Kidney epithelial cell (primary cell): Measurements from ENCODE around the gene MTMR3. TPM values are rescaled to one million over a fixed set of nuclear protein-coding genes. Genes with fewer than 3 reads are reported as not detected.

Source experiments
- DNase-seq: peaks from one replicate; pipeline ENCODE4 v3.0.0-alpha.2; 2010; ENCODE audit warnings: low read depth
- H3K27me3 ChIP-seq: 2 replicates; pipeline ENCODE4 v1.6.0; 2011; ENCODE audit warnings: low read length; ENCODE audit not compliant: control insufficient read depth, insufficient read depth
- H3K36me3 ChIP-seq: 2 replicates; pipeline ENCODE4 v1.5.1; 2011; ENCODE audit warnings: low read length; ENCODE audit not compliant: control insufficient read depth, insufficient read depth
- H3K4me3 ChIP-seq: 2 replicates; pipeline ENCODE4 v1.5.1; 2011; ENCODE audit warnings: low read depth, mild to moderate bottlenecking, control low read depth, low read length
- CTCF ChIP-seq: IDR thresholded peaks from 2 replicates; pipeline ENCODE4 v1.5.1; 2011; ENCODE audit warnings: mild to moderate bottlenecking, moderate library complexity, low read length, control low read depth, inconsistent platforms; ENCODE audit not compliant: insufficient read depth, poor library complexity, severe bottlenecking
- total RNA-seq: library from RNA; depleted of rRNA; stranded (reverse); fragments of >200 nt; gene quantifications from 2 replicates; pipeline ENCODE4 v1.2.3, GENCODE V29; 2015

The MTMR3 gene
- total RNA-seq, 1 donor from 2014 or later: 31.9 TPM

- DNase-seq: no peak
- TF ChIP-seq CTCF: no peak
- Histone ChIP-seq H3K36me3 (peaks cover 2% of the 10 kb centered on the region), H3K27me3 (no peaks in the 10 kb centered on the region), H3K4me3 (no peak overlapping the region)
Observed at GRCh38 chr22:30010789-30011405, 127.9 kb downstream of the MTMR3 start.

- Histone ChIP-seq H3K27me3 (no peaks in the 10 kb centered on the region), H3K36me3 (no peaks in the 10 kb centered on the region), H3K4me3 (no peak overlapping the region)
- no peak for TF ChIP-seq CTCF
- DNase-seq: no peak
Observed at GRCh38 chr22:30013201-30013600, 130.2 kb downstream of the MTMR3 start.

GRCh38 chr22:30014244-30014643, 131.3 kb downstream of the MTMR3 start:
- no peaks in the 10 kb centered on the region for H3K36me3 ChIP-seq
- TF ChIP-seq CTCF: no peak
- H3K4me3 ChIP-seq: no peak overlapping the region
- no peak for DNase-seq
- no peaks in the 10 kb centered on the region for H3K27me3 ChIP-seq

- Histone ChIP-seq H3K36me3 (no peaks in the 10 kb centered on the region), H3K4me3 (no peak overlapping the region), H3K27me3 (no peaks in the 10 kb centered on the region)
- no peak for DNase-seq
- TF ChIP-seq CTCF: no peak
Observed at GRCh38 chr22:30015229-30015797, 132.3 kb downstream of the MTMR3 start.

- Histone ChIP-seq H3K4me3 (no peak overlapping the region), H3K36me3 (no peaks in the 10 kb centered on the region), H3K27me3 (no peaks in the 10 kb centered on the region)
- TF ChIP-seq CTCF: no peak
- no peak for DNase-seq
Observed at GRCh38 chr22:30015846-30016245, 132.9 kb downstream of the MTMR3 start.

GRCh38 chr22:30016596-30016995, 133.6 kb downstream of the MTMR3 start:
- peaks cover 2% of the 10 kb centered on the region for H3K36me3 ChIP-seq
- TF ChIP-seq CTCF: no peak
- DNase-seq: no peak
- H3K27me3 ChIP-seq: no peaks in the 10 kb centered on the region
- no peak overlapping the region for H3K4me3 ChIP-seq
